CD4-positive, alpha-beta T cell treated with Interleukin-1 beta for 1 hour (primary cell): ENCODE measurements around the gene GALNT7.

ENCODE experiments used
- DNase-seq, 2 donors: peaks; one replicate each; pipeline ENCODE4 v3.0.0-alpha.2; 2020 to 2022

Gene GALNT7

GRCh38 chr4:173317004-173317403, 148.4 kb downstream of the GALNT7 start:
- DNase-seq: no peak

- no peak for DNase-seq
These were observed 149.6 kb downstream of the GALNT7 start for GRCh38 chr4:173318240-173318639.

- DNase-seq: peak in 1 of 2 donors; percentile 44
These were observed 150.1 kb downstream of the GALNT7 start for GRCh38 chr4:173318648-173319211.

- DNase-seq: no peak
These were observed 151.1 kb downstream of the GALNT7 start for GRCh38 chr4:173319696-173320095.

DNA sequence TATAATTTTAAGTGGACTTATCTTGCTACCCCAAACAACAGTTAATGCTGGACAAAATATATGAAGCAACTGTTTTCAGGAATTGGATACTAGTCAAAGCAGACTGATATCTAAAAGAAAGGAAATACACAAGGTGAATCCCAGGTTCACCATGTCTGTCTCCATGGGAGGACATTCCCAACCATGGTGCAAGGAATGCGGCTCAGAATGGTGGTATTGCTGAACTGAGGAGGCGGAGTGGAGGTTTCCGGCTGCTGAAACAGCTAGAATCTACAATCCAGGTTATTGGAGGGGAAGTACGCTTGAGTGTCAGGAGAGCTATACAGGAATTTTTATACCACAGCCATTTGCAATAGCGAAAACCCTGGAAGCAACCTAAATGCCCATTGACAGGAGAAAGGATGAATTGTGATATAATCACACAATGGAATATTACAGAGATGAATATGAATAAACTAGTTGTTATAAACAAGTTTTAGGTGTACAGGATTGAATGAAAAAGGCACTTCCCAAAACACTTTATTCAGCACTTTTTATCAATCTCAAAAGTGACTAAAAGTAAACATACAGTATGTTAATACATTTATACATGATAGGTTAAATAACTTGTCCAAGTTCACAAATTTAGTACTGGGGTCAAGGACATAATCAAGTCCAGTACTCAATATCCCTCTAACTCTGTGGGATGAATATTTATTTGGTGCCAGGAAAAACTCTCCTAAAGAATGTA, 156.6 kb downstream of the GALNT7 start:
- DNase-seq: no peak

DNA sequence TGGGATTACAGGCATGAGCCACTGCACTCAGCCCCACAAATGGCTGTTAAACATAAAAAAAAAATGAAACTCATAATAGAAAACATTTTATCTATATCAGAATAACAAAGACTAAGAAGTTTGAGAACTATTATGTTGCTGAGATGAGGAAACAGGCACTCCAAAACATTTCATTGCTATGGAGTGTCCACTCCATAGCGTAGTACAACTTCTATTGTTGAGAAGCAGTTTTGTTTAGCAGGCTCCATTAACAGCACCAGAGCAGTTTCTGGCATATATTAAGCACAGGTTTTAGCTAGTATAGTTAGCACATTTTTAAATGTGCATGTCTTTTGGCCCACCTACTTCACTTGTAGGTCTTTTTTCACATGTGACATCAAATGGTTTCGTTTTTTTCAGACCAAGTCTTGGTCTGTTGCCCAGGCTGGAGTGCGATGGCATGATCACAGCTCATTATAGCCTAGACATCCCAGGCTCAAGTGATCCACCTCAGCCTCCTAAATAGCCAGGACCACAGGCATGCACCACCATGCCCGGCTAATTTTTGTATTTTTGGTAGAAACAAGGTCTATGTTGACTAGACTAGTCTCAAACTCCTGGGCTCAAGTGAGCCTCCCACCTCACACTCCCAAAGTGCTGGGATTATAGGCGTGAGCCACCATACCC, 159.8 kb downstream of the GALNT7 start:
- DNase-seq: no peak

DNA sequence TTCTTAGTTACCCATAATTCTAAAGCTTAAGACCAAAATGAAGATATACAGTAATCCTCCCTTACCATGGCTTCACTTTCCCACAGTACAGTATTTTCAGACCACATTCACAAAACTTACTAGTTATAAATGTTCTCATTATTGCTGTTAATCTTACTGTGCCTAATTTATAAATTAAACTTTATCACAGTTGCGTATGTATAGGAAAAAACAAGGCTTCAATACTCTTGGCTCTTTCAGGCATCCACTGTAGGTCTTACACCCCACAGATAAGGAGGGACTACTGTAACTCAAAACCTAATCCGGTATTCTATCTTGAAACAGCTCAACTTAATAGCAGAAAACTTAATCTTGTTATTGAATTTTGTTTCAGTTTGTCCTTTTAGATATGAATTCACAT, 162.0 kb downstream of the GALNT7 start:
- DNase-seq: no peak

DNA sequence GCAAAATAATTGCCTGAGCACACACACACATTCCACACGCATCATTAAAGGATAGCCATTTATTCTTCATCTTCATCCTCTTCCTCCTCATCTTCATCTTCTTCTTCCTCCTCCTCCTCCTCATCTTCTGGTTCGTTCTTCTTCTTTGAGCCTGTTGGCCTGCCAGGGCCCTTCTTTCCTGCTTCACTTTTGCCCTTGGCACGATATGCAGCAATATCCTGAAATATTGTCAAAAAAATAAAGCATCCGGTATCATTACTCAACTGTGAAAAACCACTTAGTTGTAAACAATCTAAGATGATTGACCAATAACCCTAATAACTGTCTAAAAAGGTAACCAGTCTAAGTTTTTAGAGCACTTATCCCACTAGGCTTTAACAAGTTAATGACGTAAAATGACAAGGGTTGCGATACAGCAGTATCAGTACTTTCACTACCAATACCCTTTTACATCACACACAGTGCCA, 163.4 kb downstream of the GALNT7 start:
- peak in 1 of 2 donors; percentile 22 for DNase-seq

- peak in 1 of 2 donors; percentile 24 for DNase-seq
These were observed 164.5 kb downstream of the GALNT7 start for GRCh38 chr4:173332963-173333657.

GRCh38 chr4:173333658-173334084, 165.1 kb downstream of the GALNT7 start:
- DNase-seq: peak; percentile 42 to 53

DNA sequence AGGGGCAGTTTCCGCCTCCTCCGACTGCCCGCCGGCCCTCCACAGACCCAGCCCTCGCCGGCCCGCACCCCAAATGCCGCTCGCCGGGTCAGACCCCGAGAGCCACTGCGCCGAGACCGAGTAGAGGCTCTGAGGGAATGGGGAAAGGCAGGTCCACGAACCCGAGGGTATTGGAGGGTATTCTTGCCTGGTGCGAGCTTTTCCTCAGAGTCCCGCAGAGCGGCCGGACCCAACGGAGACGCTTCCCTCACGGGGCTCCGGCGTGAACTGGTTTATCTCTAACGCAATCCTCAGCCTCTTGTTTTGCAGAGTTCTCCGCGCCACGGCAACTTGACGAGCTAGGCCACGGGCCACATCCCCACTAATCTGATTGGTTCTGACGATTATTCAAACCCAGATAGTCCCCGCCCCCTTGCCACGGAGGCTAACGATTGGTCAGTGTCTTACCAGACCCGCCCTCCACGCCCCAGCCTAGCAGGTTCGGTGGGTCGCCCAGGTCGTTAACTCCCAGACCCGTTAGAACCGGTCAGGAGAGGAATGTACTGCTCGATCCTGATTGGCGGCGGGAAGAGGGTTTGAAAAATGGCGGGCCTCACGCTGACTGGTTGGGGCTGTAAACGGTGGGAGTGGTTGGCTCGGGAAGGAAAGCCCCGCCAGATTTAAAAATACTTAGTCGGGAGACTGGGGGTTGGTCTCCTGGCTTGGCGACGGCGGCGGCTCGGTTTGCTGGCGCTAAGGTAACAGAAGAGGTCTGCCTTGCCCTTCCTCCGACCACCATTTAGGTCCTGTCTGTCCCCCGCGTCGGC, 165.7 kb downstream of the GALNT7 start, which contains the start of gene HMGB2:
HMGB2 (minus strand) TSS at position 274 of the 806 bp plus-strand sequence. CDS start 709 bp downstream, outside the sequence.
- peak; percentile 99 to 100 for DNase-seq

GRCh38 chr4:173334891-173335752, 166.5 kb downstream of the GALNT7 start:
- DNase-seq: peak; percentile 15 to 37

DNA sequence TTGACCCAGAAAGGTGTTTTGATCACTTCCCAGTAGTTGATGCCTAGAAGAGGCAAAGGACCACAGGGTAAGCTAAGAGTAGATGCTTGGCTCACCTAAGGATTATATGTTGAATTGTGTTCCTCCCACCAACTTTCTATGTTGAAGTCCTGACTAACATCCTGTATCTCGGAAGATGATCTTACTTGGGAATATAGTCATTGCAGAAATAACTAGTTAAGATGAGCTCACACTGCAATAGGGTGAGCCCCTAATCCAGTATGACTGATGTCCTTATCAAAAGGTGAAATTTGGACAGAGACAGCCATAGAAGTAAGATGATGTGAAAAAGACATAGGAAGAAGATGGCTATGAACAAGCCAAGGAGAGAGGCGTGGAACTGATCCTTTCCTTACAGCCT, 168.9 kb downstream of the GALNT7 start:
- DNase-seq: no peak

DNA sequence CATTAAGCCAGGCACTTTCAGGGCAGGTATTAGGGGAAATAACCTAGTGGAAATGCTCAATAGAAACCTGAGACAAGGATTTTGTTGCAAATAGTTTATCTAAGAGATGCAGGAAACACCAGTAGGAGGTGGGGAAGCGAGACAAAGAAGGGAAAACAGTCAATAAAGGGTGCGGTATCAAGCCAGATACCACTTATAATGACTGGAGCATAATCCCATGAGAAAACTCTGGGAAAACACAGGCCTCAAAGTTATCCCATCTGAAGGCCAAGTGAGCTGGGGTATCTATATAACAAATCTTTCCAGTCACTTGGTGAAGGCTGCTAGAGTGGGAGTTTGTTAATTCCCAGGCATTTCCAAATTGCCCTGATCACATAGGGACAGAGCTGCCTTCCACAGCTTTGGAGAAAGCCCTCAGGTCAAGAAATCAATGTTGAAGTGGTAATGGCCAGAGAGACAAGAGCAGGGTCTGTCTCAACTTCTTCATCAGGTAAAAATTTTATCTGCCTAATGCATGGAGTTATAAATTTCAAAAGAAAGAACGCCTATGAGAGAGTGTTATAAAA, 175.3 kb downstream of the GALNT7 start:
- no peak for DNase-seq

GRCh38 chr4:173345648-173346047, 177.0 kb downstream of the GALNT7 start:
- no peak for DNase-seq

DNA sequence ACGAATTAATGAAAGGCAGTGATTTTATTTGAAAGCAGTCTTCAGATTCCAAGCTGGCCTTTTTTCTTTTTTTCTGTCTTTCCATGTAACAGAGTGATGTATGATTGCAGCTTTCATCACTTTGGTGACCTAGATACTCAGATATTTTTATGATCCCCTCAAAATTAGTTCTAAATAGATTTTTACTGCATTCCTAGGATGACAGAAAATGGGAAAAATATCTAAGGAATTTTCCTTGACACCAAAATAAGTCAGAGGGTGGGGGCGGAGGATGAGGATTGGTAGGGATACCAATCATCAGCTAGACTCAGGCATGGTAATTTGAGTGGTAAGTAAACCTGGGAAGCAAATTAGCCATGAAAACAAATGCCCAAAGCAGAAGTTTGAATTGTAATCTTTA, 177.5 kb downstream of the GALNT7 start:
- DNase-seq: no peak

GRCh38 chr4:173347467-173347866, 178.9 kb downstream of the GALNT7 start:
- DNase-seq: no peak

DNA sequence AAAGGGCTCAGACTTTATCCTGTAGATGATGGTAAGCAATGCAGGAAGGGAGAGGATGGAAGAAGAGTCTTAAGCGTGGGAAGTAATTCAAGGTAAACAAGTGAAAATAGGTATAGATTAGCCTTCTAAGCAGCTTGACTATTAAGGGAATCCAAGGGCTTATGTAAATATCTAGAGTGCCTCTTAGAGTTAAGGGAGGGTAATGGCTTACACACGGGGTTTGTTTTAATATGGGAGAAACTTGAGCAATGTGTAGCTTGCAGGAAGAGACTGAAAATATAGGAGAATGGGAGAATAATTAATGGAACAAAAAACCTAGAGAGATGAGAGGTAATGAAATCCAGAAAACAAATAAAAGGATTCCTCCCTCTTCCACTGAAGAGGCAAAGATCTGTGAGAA, 189.3 kb downstream of the GALNT7 start:
- no peak for DNase-seq

GRCh38 chr4:173360587-173361221, 192.1 kb downstream of the GALNT7 start:
- no peak for DNase-seq

- DNase-seq: no peak
These were observed 194.1 kb downstream of the GALNT7 start for GRCh38 chr4:173362666-173363065.
